HTR-8/SVneo (cell line): ENCODE results near the gene PIPOX.

Experiments used
- DNase-seq: peaks from one replicate; pipeline ENCODE4 v3.0.0; 2011; ENCODE audit warnings: low spot score, mixed read lengths; ENCODE audit not compliant: insufficient read length
- FAIRE-seq: peaks from 2 replicates; lab custom pipeline; 2011; peaks lifted over from hg19 to GRCh38; lab: Jason Lieb, UNC

PIPOX gene, protein sequence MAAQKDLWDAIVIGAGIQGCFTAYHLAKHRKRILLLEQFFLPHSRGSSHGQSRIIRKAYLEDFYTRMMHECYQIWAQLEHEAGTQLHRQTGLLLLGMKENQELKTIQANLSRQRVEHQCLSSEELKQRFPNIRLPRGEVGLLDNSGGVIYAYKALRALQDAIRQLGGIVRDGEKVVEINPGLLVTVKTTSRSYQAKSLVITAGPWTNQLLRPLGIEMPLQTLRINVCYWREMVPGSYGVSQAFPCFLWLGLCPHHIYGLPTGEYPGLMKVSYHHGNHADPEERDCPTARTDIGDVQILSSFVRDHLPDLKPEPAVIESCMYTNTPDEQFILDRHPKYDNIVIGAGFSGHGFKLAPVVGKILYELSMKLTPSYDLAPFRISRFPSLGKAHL

DNA sequence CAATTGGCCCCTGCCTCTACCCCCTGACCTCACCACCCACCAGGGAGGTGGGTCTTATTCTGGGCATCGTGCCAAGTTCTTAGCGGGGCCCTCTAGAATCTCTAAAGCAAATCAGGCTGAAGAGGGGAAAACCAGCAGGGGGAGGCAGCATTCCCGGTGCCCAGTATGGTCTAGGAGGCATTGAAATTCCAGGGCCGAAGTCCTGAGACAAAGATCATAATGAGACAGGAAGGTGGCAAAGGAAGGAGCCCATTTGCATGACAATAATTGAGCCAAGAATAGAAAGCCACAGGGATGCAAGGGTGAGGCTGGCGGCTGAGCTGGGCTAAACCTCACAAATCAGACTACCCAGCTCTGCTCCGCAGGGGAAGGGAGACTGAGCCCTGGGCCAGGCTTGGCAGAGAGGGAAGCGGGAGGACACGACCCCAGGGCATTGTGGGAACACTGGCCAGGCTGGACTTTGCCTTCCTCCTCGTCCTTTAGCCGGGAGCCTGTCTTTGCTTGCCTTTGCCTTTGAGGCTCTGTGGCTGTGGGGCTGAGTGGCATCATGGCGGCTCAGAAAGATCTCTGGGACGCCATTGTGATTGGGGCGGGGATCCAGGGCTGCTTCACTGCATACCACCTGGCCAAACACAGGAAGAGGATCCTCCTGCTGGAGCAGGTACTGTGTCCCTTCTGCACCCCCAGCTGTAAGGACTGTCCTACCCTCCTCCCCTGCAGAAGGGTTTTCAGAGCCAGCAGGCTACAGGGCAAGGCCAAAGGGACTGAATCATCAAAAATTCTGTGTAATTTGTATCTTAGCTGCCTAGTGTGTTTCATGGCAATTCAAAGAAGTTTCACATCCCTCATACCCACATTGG, at the start of gene PIPOX:
TSS of gene PIPOX (plus strand) at position 463 of the 860 bp plus-strand sequence. CDS start at position 548, 85 bp downstream.
- peak; percentile 26 for FAIRE-seq

DNA sequence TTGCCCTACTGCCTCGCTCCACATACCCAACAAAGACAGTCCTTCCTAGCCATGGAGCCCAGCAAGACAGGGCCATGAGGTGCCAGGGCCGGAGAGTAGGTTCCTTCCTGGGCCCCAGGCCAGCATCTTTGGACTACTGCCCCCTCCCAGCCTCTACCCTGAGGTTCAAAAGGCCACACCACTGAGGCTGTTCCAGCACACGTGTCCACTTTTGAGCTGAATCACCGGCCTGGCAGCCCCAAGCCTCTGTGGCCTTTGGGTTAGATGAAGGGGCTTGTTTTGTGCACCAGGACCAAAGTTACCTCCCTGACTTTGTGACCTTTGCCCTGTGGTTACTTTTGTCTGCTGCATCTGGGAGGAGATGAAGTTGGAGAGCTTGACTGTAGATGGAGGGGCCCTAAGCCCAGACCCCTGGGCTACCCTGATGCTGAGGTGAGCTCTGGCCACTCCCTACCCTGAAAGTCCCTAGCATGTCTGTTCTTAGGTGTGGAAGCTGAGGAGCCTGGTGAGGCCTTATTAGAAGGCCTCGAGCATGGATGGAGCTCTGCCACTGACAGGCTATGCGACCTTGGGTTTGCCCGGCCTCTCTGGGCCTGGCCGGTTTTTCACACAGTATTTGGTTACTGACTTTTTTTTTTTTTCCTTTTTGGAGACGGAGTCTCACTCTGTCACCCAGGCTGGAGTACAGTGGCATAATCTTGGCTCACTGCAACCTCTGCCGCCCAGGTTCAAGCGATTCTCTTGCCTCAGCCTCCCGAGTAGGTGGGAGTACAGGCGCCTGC, 49.1 kb upstream of the PIPOX start:
- no peak for FAIRE-seq
- no peak for DNase-seq

More for the DNA sequence above, at the start of gene PIPOX:
- peak; percentile 78 for DNase-seq

DNA sequence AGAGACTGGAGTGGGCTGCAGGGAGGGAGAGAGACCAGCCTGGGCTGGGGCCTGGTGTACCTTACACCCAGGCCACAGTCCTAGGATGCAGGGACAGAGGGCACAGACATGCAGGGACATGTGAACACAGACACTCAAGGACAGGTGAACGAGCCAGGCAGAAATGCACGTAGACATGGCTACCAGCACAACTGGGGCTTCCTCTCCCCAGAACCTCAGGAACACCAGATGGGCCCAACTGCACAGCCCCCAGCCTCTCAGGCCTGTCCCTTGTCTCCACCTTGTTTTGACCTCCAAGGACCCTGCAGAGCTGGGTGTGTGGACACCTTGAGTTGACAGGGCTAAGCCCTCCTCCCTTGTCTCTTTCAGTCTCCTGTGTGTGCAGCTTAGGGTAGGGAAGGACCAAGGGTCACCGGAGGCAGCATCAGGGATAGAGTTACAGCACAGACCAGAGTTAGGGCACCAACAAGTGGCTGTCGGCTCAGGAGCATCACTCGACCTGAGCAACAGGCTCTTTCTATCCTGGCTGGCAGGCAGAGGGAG, 46.3 kb upstream of the PIPOX start:
- FAIRE-seq (peak; percentile 4), DNase-seq (no peak)

DNA sequence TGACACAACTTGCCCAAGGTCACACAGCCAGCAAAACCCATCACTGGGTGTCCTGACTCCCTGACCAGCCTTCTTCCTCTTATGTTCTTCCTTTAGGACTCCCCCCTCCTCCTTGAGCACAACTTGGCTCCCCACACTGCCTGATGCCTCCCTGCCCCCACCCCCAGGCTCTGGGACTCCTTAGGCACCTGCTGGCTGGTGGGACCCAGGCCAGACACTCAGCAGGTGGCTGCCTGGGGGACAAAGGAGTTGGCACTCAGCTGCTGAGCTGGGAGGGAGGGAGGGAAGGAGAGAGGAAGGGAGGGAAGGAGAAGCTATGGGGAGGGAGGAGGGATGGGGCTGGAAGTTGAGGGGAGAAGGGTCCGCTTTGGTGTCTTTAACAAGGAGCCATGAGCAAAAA, 45.1 kb upstream of the PIPOX start:
- FAIRE-seq (no peak), DNase-seq (no peak)

DNA sequence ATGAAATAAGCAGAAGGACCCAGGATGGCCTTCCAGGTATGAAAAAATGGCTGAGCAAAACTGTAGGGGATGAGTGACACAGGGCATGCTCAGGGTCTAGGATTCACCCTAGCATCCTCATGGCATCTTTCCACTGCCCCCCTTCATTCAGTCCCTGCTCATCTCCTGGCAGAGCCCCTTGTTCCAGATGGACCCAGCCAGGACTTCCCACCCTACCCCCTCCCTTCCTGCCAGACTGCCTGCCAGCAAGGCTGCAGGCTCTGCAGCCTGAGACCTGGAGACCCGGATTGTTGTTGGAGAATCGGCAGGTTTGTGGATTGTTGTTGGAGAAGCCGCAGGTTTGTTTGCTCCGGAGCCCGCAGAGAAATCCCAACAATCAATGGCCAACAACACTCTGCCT, 43.7 kb upstream of the PIPOX start:
- FAIRE-seq (no peak), DNase-seq (no peak)

DNA sequence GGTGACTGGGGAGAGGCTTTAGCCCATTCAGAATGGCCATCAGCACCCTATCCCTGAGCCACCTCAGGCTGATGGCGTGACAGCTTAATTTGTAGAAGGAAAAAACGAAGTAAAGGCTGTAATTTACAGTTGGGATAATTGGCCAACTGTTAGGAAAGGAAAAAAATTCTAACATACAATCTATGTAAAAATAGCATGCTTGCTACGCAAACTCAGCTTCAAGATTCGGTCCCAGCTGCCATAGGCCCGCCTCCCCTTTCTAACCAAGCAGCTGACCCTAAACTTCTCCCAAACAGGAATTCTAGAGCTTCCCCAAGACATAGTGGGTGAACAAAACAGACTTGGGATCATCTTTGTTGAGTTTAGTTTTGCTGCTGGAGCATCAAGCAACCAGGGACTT, 42.0 kb upstream of the PIPOX start:
- FAIRE-seq = no peak
- no peak for DNase-seq

DNA sequence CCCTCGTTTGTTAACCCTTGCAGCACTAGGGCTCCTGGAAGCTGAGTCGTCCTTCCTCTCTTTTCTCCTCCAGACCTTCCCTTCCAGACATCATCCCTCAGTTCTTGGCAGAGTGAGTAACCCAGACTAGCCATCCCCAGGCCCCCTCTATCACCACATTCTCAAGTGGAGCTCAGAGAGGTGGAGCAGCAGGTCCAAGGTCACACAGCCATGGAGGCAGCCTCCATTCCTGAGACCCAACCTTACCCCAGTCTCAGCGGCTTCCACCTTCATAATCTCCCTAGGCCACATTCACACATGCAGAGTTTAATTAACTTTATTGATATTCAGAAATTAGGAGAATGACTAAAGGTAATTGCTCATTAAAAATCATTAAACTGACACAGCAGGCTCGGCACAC, 40.1 kb upstream of the PIPOX start:
- FAIRE-seq = no peak

DNA sequence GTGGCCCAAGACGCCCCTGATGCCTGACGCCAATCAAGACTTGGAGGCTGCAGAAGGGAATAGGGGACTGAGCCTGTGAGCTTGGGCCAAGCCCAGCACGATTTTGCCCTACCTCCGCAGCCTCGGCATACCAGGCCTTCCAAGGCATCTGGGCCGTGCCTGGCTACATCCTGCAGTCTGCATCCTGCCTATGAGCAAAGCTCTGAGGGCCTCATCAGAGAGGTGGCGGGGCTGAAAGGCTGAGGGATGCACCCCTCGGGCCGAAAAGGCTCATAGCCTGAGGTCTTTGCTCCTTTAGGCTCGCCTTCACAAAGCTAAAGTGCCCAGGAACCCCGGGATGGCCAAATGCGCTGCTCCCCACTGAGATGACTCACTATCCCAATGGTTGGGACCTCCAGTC, 39.7 kb upstream of the PIPOX start:
- DNase-seq = no peak
- no peak for FAIRE-seq

More for the DNA sequence above, 40.1 kb upstream of the PIPOX start:
- DNase-seq = no peak

DNA sequence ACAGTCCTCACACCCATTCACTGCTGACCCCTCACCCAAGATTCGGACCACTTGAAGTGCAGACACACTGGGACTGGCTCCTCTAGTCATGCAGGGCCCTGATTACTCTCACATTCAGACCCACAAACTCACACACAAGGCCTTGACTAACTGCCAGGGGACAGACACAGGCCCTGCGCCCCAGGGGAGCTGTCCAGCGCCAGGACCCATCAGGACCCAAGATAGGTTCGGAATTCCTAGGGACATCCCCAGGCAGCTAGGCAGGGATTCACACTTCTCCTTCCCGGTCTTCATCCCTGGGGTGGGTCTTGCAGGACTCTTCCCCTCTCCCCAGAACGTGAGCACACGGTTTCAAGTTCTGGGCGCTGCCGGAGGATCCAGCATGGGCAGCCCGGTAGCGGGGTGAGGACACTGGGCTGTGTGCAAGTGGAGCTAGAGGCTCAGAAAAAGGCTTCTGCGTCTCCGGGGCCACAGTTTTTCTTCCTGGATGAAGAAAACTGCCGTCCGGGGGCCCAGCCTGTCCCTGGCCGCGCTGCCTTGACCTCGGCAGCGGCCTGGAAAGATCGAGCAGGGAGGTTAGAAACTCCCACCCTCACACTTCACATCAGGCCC, 38.8 kb upstream of the PIPOX start:
- DNase-seq = no peak
- no peak for FAIRE-seq

DNA sequence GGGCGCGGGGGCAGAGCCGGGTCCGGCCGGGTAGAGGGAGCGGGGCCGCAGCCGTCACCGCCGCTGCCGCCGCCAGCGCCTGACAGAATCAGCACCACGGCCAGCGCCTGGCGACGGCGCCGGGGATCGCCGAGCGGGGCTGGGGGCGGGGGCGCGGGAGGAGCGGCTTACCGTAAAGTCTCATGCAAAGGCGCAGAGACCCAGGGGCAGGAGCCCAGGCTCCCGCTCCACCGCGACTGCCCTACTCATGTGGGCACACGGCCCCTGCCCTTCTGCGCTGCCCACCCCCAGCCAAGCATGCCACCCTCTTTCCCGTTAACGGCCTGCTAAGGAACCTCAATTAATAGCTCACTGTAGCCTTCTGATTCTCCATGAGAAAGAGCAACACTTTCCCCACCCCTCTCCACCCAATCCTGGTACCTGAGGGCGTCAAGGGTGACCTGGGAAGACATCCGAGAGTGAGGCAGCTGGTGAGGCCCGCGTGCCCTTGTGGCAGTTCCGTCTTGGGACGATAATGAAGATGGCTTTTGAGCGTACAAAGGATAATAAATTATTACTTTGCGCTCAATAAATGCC, 36.9 kb upstream of the PIPOX start, which contains the start of gene SEZ6:
TSS of gene SEZ6 (minus strand) at position 98 of the 576 bp plus-strand sequence. CDS start 164 bp downstream, outside the sequence.
- DNase-seq = peak; percentile 80
- peak; percentile 26 for FAIRE-seq

DNA sequence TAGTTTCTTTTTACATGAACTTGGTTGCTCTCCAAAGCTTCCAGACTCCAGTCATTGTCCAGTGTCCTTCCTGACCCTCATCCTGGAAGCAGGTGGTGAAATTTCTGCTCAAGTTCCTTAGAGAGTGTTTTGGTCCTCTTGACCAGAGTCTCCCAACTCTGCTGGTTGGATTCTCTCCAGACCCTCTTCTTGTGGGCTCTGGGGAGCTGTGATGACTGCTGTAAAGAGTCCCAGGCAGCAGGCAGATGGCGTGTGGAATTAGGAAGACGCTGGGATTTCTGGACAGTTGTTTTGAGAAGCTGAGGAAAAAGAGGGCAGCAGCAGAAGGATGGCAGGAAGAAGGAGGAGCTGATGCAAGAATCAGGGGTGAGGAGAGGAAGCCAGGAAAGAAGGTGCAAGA, 35.5 kb upstream of the PIPOX start:
- FAIRE-seq = no peak
- no peak for DNase-seq

DNA sequence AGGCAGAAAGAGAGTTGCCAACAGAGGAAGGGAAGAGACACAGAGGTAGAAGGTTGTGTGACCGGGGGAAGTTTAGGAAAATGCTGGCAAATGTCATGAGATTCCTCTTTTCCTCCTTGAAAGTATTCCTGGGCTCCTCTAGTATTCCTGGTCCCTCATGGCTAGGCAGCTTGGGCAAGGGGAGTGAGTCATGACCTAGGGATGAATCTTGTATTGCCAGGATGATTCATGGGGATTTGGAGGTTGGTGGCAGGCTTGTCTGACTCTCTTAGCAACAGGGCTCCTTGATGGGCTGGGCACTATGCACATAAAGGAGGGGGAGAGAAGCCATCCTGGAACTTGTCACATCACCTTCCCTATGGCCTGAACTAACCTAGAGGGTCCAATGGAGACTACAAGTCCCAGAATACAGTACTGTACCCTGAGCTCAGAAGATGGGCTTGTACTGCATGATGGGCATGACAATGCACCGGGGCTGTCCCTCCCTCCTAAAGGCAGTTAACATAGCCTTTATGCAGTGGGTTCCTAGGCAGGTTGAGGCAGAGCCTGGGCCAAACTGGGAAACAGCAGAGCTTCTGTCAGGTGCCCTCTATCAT, 35.0 kb upstream of the PIPOX start:
- FAIRE-seq (no peak), DNase-seq (peak; percentile 71)

DNA sequence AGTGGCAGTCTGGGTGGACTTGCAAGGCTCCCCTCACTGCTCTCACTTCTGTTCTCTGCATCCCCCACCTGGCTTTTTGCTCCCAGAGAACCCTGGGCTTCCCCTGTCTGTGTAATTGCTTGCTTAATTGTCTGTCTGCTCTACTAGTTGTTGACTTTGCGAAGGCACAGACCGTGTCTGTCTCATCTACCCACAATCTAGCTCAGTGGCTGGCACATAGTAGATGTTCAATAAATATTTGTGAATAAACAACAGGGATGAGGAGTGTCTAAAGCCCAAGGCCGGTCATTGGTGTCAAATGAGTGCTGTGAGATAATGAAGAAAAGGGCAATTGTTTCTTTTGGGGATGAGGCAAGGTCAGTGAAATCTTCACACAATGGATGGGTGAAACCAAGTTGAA, 34.4 kb upstream of the PIPOX start:
- DNase-seq (no peak), FAIRE-seq (no peak)

DNA sequence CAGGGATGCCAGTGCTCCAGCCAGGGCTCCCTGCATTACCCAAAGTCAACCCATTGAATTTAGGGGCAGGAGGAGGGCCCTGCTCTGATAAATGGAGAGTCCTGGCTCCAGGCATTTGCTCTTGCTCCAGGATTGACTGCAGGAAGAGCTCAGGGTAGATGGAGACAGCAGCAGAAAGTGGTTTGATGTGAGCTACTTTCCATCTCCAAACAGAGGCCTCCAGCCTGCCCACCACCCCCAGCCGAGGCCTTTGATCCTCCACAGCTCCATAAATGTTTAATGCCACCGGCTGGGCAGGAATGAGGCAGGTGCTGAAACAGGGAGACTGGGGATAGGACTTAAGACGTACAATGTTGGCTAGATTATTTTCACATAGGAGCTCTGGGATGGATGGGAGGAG, 32.8 kb upstream of the PIPOX start:
- FAIRE-seq (no peak), DNase-seq (no peak)

DNA sequence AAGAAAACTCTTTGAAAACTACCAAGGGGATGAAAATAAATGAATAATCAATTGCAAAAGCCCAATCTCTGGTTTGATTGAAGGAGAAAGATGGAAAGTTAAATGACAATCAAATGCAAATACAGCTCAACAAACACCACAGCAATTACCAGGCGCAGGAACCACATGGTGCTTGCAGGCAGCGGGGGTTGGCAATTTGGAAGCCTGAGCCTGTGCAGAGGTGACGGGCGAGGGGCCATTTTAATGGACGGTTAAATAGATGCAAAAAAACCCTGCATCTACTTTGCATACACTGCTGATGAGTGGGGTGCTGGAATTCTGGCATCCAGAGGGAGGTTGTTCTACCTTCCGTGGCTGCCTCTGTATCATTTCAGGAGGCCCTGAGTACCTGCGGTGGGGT, 32.4 kb upstream of the PIPOX start:
- DNase-seq = no peak
- no peak for FAIRE-seq

DNA sequence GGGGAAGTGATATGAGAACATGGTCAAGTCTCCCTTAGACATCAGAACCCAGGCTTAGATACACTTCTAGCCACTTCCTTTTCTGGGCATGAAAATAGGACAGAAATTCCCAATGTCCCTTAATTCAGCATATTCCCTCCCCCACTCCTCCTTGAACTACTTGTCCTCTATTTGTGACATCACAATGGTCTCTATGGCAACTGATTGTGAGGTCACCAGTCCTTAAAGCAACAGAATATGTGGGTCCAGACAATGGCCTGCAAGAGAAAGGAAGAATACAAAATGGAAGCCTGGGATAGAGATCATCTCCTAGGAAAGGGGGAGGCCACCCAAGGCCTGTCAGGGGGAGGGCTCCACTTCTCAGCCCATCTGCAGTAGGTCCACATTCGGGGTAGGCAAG, 30.4 kb upstream of the PIPOX start:
- DNase-seq (no peak), FAIRE-seq (no peak)

DNA sequence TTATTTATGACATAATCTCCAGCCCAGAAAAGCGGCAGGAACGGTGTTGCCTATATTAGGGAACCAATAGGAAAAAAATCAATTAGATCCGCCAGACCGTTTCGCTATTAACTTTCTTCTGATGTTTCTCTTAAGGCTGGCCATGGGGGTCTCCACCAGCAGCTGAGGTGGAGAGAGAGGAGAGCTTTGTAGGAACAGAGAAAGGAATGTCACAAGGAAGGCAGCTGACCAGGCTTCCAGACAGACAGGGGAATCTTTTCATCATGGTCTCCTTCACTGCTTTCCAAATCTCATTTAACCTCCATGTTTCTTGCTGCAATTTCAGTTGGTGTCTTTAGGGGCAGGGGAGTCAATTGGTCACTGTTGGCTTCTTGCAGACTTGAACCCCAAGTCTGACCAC, 28.2 kb upstream of the PIPOX start:
- FAIRE-seq (no peak), DNase-seq (no peak)

DNA sequence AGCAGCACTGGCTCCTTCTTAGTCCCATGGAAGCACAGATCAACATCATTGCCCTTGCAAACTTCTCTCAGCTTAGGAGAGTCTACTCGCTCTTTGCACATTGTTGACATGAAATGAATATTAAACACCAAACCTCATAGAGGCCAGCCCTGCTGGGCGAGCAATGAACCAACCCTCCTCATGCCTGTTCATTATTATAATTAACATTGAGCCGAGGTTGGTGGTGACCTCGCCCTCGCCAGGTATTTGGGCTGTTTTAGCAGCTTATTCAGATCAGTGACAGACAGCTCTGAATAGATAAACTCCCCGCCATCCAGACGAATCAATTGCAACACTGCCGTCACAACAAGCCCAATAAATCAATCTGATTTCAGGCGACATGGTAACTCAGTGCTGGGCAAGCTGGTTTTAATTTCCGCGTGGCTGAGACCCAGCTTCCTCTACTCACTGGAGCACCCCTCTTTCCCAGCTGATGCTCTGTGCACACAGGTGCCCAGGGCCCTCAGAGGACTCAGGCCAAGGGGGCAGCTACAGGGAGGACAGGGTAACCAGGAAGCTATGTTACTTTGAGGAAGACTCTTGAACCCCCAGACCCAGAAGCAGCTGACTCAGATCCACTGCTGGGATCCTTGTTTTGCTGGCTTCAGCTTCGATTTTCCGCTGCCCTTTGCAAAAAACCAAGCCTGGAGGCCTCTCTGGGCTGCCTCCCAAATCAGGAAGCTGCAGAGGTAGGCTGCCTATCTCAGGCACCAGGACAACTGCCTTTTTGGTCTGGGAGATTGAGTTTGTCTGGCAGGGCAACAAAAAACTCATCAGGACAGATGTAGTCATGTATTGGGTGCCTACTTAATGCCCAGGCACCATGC, 26.4 kb upstream of the PIPOX start:
- no peak for FAIRE-seq

More for the DNA sequence above, 26.4 kb upstream of the PIPOX start:
- DNase-seq = no peak
